HG02970 (cell line): Measurements from ENCODE around the gene FGF14.

Experiments
- ATAC-seq: cut with Tn5 transposase; IDR thresholded peaks from one replicate; pipeline ENCODE4 v1.9.1; 2021; ENCODE audit warnings: mild to moderate bottlenecking, moderate library complexity, moderate number of reproducible peaks; ENCODE audit not compliant: unreplicated experiment, low FRiP score

Gene FGF14

DNA sequence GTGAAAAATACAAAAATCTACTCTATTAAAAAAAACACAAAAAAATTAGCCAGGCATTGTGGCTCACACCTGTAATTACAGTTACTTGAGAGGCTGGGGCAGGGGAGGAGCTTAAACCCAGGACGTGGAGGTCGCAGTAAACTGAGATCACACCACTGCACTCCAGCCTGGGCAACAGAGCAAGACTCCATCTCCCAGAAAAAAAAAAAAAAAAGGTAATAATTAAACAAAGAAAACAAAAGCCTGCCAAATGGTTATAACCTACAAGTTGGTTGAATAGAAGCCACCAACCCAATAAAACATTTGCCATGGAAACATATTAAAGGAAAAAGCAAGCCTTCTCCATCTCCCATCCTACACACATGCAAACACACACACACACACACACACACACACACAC is 694.2 kb downstream of the FGF14 start:
- no peak for ATAC-seq

DNA sequence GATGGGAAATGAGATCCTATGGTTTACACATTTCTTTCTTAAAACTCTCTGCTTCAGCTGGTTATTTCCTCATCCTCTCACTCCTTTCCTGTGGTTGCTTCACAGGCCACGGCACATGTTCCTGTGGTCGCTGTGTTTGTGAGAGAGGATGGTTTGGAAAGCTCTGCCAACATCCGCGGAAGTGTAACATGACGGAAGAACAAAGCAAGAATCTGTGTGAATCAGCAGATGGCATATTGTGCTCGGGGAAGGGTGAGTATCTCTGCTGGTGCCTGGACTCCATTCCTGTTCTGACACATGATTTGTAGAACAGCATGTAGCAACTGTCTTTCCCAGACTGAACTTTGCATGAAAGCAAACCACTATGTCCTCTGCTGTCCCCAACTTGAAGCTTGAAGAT is 695.2 kb downstream of the FGF14 start:
- no peak for ATAC-seq

DNA sequence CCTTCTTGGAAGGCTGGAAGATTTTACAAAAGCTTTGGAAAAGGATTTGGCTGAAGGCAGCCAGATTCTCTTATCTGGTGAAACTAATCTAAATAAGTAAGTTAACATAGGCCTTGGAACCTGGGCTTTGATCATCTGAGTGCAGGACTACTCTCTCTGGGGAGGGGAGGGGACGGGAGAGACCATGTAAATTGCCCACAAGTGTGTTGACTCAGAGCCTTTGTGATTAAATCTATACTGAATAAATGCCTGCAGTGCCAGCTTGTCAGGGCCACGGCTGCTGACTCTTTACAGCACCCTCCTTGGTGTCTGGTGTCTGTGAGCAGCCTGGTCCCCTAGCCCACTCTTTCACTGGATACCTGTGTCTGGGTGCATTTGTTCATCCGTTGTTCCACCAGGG is 698.0 kb downstream of the FGF14 start:
- no peak for ATAC-seq

DNA sequence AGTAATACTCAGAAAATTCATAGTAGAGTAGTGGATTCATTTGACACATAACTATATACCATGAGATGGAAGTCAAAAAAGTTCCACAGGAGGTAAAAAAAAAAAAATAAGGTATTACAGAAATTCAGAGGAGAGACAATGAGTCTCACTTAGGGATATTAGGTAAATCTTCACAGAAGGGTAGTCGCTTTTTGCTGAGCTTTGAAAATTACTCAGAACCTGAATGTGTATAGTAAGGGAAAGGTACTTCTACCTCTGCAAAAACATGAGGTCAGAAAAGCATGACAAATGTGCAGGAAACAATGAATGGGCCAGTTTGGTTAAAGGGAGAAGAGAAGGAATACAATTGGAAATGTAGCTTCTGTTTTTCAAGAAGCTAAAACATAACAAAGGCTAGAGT is 698.8 kb downstream of the FGF14 start:
- no peak for ATAC-seq

DNA sequence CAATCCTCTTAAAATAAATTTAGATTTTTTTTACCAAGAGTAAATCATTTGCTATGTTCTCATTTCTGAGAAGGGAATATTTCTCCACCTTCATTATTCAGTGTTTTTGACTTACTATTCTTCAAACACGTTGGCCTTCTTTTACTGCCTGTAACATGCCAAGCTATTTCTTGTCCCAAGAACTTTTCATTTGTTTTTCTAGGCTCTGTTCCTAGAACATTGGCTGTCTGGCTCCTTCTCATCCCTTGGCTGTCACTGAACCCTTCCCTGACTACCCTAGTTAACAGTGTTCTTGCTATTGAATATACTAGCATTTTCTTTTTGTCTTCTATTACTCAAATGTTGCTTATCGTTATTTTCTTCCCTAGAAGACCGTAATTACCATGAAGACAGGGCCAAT is 701.2 kb downstream of the FGF14 start:
- ATAC-seq, result no peak

DNA sequence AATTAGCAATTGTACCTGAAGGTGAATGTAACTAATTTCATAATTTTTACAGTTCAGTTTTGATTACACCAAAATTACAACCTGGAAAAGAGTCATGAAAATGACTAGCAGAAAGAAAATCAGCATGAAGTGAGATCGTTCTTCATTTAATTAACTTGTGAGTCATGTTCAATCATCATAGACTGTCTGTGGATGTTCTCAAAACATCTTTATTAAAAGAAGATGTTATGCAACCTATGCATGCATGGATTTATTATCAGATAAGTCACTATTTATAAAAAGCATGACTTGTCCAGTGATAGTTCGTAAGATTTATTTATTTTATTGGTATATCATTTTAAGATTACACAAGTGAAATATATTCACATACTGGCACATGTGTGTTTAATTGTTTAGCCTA is 703.4 kb downstream of the FGF14 start:
- no peak for ATAC-seq

DNA sequence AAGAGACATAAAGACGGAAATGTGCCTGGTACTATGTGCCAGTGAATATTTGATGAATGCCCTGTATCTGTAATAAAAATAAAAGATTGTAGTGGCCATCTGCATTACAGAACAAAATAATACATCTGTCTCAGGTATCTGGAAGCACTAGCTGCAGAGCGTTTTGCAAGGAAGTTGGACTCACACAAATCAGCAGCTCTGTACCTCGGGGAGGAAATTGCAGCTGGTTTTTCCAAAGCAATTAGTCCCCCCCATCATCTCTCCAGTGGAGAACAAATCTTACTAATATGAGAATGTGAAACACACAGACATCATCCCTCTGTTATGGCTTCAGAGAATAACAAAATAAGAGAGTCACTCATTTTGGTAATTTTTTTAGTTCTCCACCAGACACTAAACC is 704.1 kb downstream of the FGF14 start:
- ATAC-seq, result no peak

DNA sequence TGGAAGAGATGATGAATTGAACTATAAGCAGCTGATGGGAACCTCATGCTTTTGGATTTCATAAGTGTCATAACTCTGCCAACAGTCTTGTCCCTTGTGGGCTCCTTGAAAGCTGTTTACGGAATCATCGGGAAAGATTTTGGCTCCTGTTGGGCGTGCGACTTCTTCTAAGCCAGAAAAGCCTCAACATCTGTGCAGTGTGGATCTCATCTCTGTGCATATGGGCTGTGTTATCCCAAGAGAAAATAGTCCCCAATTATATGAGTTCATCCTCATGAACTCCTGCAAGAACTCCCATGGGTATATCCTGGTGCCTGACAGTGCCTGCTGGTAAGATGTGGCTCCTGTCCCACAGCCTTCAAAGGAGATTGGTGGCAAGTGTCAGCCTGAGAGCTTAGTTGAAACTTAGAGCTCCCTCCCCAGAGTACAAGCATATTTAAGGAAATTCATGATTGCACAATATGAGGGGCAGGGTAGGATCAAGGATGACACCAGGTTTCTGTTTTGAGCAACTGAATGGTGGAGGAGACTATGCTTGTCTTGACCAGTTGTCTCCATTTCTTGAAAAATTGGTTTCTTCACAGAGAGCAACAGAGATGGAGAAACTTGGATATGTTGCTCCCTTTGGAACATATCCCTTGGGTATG is 705.9 kb downstream of the FGF14 start:
- ATAC-seq, result no peak

DNA sequence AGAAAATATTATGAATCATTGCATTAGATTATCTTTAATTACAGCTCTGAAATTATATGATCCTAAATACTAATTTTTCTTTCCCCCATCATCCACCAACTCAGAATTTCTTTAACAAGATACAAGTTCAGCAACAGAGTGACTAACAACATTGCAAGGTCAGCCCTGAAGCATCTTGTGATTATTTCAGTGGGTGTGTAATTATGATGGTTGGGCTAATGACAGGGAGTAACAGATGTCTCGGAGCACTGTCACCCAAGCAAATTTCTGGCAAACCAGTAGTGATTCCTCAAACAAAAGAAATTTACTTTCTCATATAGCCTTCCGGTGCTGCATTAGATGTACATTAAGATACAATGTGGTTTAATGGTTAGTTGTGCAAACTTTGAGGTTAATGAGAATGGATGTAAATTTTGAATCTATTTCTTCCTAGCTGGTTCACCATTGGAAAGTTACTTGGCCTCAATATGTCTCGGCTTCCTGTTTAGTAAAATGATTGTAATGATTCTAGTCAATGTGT is 710.4 kb downstream of the FGF14 start:
- ATAC-seq, result no peak

DNA sequence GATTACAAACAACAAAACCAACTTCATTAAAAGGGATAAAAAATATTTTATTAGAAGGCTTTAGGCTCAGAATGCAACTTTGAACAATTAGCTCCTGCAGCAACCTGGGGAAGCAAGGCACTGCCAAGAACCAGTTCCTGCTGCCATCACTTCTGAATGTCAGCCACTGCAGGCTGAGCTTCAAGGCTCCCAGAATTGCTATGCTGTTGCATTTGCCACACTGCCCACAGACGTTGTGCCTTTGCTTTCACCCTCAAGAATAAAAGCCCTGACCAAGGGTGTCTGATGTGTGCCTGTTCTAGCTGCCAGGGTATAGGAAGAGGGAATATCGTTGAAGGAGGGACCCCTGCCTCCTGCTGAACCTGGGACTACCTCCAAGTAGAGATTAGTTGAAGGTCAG is 711.0 kb downstream of the FGF14 start:
- no peak for ATAC-seq

DNA sequence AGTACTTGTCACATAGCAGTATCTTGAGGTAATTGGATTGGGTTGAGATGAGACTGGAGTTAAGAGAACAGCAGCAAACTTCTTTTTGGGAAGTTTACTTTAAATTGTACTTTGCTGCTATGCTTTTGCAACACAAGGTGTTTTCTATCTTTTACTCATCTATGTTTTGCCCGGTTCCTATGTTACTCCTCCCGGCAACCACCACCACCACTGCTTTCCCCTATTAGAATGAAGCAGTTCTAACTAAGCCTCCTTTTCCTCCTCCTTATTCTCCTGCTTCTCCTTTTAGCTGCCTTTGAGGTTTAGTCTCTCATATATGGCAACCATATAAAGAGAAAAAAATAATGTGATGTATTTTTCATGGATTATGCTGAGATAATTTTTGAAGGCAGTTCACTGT is 715.8 kb downstream of the FGF14 start:
- no peak for ATAC-seq

DNA sequence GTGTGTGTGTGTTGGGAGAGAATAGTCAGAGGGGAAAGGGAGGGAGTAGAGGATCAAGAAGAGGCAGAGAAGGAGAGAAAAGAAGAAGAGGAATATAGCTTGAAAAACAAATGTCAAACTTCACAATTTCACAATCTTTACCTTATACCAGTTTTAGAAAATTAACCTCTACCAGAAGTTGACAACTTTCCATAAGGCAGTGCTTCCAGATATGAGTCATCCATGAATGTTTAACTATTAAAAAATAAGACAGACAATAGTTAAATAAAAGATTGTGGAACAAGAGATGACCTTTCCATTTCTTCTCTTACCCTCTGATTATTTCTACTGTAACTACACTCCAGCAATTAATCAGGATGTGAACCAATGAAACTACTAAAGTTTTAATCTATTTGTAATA is 720.0 kb downstream of the FGF14 start:
- ATAC-seq, result no peak

DNA sequence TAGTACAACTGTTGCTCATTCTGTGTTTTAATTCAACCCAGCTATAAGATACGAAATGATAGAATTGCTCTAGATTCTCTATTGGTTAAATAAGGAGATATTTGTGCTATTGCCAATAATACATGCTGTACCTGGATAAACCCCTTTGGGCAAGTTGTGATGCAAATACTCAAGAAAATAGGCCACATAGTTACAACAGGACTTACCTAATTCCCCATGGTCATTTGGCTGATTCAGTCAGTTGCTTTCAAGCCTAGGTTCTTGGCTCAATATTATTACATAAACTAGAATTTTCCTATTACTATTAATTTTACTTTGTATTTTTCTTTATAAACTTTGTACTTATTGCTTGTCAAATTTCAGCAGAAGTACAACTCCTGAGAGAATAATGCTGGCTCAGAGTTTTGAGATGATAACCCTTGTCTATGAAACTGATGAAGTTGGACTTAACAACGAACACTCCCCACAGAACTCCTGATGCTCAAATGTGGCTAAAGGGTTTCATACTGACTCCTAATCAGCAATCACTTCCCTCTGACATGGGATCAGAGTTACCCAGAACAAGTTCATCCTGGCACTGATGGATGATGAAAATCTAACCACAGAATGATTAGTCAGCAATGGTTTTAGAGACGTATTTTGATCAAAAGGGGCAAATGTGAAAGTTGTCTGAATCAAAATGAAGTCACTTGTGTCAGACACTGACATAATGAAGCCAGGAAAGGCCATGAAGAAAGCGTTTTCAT is 728.3 kb downstream of the FGF14 start:
- no peak for ATAC-seq

DNA sequence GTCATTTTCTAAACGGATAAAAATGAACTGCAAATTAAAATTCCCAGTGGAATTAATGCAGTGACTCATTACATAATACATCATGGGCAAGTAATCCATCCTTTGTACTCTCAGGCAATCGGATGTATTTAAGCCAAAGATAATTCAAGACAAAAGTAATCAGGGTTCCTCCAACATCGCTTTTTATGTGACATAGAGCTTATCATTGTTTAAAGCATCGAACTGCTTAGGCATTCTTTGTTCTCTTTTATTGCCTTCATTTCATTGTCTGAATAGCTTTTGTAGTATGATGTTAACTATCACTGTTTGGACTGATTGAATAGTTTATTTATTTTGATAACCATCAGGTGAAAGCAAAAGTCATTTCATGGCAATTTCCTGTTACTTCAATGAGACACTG is 740.0 kb downstream of the FGF14 start:
- ATAC-seq, result no peak
